IMR-90 (cell line): Measurements from ENCODE around the gene FFAR2. TPM values are rescaled to one million over a fixed set of nuclear protein-coding genes. Genes with fewer than 3 reads are reported as not detected.

Source experiments
- ATAC-seq: fragments of 200-7000 bp; cut with Tn5 transposase; 2 replicates; pipeline ENCODE4 v1.9.1; 2020; ENCODE audit warnings: low read depth, mild to moderate bottlenecking, moderate library complexity
- BruUV-seq: library from RNA; stranded (reverse); fragments of 400-500 nt; replicated peaks from 2 replicates; lab custom pipeline; 2021; lab: Mats Ljungman, UMichigan
- CTCF ChIA-PET: fragments of 300-600 bp; formaldehyde crosslinking; extraction: SDS; loops from one replicate; lab custom pipeline; 2021; ENCODE audit warnings: antibody characterized with exemption; lab: Yijun Ruan, JAX
- POLR2A ChIA-PET: fragments of 300-600 bp; sonication (Branson Sonifier 250); formaldehyde crosslinking; loops from one replicate; lab custom pipeline; 2022; ENCODE audit warnings: antibody characterized with exemption; ENCODE audit not compliant: unreplicated experiment; lab: Charles Lee
- DNase-seq: peaks from one replicate; pipeline ENCODE4 v3.0.0; 2013
- H2AFZ ChIP-seq: replicated peaks from 2 replicates; pipeline ENCODE3; 2013; ENCODE audit warnings: low read length, mild to moderate bottlenecking; ENCODE audit not compliant: poor library complexity
- H2AK5ac ChIP-seq: 2 replicates; pipeline ENCODE4 v1.6.1; 2013; ENCODE audit warnings: low read depth, low read length, inconsistent platforms
- H2AK9ac ChIP-seq: replicated peaks from 2 replicates; pipeline ENCODE3; 2013; ENCODE audit warnings: mild to moderate bottlenecking, low read depth, low read length, moderate library complexity; ENCODE audit not compliant: poor library complexity
- H2BK120ac ChIP-seq: 2 replicates; pipeline ENCODE4 v1.6.1; 2013; ENCODE audit warnings: low read depth, low read length, inconsistent platforms
- H2BK15ac ChIP-seq: 3 replicates; pipeline ENCODE4 v1.6.1; 2013; ENCODE audit warnings: low read depth, low read length, inconsistent platforms
- H2BK20ac ChIP-seq: 2 replicates; pipeline ENCODE4 v1.6.1; 2013; ENCODE audit warnings: low read depth, mild to moderate bottlenecking, inconsistent platforms, low read length, moderate library complexity
- H2BK5ac ChIP-seq: 2 replicates; pipeline ENCODE4 v1.6.1; 2013; ENCODE audit warnings: mild to moderate bottlenecking, low read depth, low read length, inconsistent platforms; ENCODE audit not compliant: poor library complexity, severe bottlenecking
- H3K14ac ChIP-seq: replicated peaks from 2 replicates; pipeline ENCODE4 v1.6.1; 2013; ENCODE audit warnings: low read depth, low read length, inconsistent platforms
- H3K18ac ChIP-seq: 2 replicates; pipeline ENCODE4 v1.6.1; 2013; ENCODE audit warnings: low read depth, low read length, control low read depth
- H3K23ac ChIP-seq: 2 replicates; pipeline ENCODE4 v1.6.1; 2013; ENCODE audit warnings: low read depth, low read length, inconsistent platforms
- H3K27ac ChIP-seq: 2 replicates; pipeline ENCODE4 v1.5.1; 2013; ENCODE audit warnings: mild to moderate bottlenecking, control low read depth, low read length; ENCODE audit not compliant: insufficient read depth
- H3K27me3 ChIP-seq: 2 replicates; pipeline ENCODE4 v1.6.1; 2013; ENCODE audit warnings: low read length; ENCODE audit not compliant: control insufficient read depth, insufficient read depth
- H3K36me3 ChIP-seq: 2 replicates; pipeline ENCODE4 v1.6.1; 2013; ENCODE audit warnings: low read length, mixed read lengths; ENCODE audit not compliant: control insufficient read depth, insufficient read depth
- H3K4ac ChIP-seq: 2 replicates; pipeline ENCODE4 v1.6.1; 2013; ENCODE audit warnings: low read depth, low read length, inconsistent platforms
- H3K4me1 ChIP-seq: 2 replicates; pipeline ENCODE4 v1.6.1; 2013; ENCODE audit warnings: low read length, mixed read lengths; ENCODE audit not compliant: control insufficient read depth, insufficient read depth
- H3K4me2 ChIP-seq: 2 replicates; pipeline ENCODE4 v1.6.1; 2013; ENCODE audit warnings: low read depth, mild to moderate bottlenecking, control low read depth, low read length, moderate library complexity
- H3K4me3 ChIP-seq: 2 replicates; pipeline ENCODE4 v1.5.1; 2013; ENCODE audit warnings: low read depth, mild to moderate bottlenecking, control low read depth, low read length, moderate library complexity; ENCODE audit not compliant: insufficient read depth
- H3K56ac ChIP-seq: 2 replicates; pipeline ENCODE4 v1.6.1; 2013; ENCODE audit warnings: low read length, inconsistent platforms; ENCODE audit not compliant: insufficient read depth; ENCODE audit errors: extremely low read depth
- H3K79me1 ChIP-seq, 2 experiments: 2 replicates each; pipeline ENCODE4 v1.6.1; 2013; ENCODE audit warnings: low read length in 2 of 2, inconsistent platforms in 1 of 2, low read depth in 1 of 2
- H3K9ac ChIP-seq: 2 replicates; pipeline ENCODE4 v1.6.1; 2013; ENCODE audit warnings: low read depth, low read length, control low read depth
- H3K9me1 ChIP-seq: 2 replicates; pipeline ENCODE4 v1.6.1; 2013; ENCODE audit warnings: low read length, inconsistent platforms; ENCODE audit not compliant: insufficient read depth
- H3K9me3 ChIP-seq: 2 replicates; pipeline ENCODE4 v1.6.1; 2013; ENCODE audit warnings: low read length; ENCODE audit not compliant: control insufficient read depth, insufficient read depth
- H4K20me1 ChIP-seq: 2 replicates; pipeline ENCODE4 v1.6.1; 2013; ENCODE audit warnings: low read length, inconsistent platforms; ENCODE audit not compliant: insufficient read depth
- H4K5ac ChIP-seq: 2 replicates; pipeline ENCODE4 v1.6.1; 2013; ENCODE audit warnings: mild to moderate bottlenecking, low read depth, low read length, control low read depth
- H4K8ac ChIP-seq, 2 experiments: 2 replicates each; pipeline ENCODE4 v1.6.1; 2013; ENCODE audit warnings: low read depth in 2 of 2, low read length in 2 of 2, control low read depth in 1 of 2, inconsistent platforms in 1 of 2
- H4K91ac ChIP-seq: 2 replicates; pipeline ENCODE4 v1.6.1; 2013; ENCODE audit warnings: low read depth, low read length, inconsistent platforms; ENCODE audit not compliant: insufficient read depth
- BHLHE40 ChIP-seq: fragments of 150-350 bp; IDR thresholded peaks from 2 replicates; pipeline ENCODE4 v1.6.1; 2016; ENCODE audit warnings: mild to moderate bottlenecking, low read depth, low read length
- CEBPB ChIP-seq: IDR thresholded peaks from 2 replicates; pipeline ENCODE4 v1.6.1; 2012; ENCODE audit warnings: low read depth, low read length, improper control_type of control experiment
- CTCF ChIP-seq: conservative IDR thresholded peaks from 2 replicates; pipeline ENCODE4 v1.5.1; 2012; ENCODE audit warnings: mild to moderate bottlenecking, low read depth, low read length, improper control_type of control experiment
- ELK1 ChIP-seq: fragments of 150-350 bp; IDR thresholded peaks from 2 replicates; pipeline ENCODE4 v1.6.1; 2016; ENCODE audit warnings: low read depth, mild to moderate bottlenecking, low read length, moderate library complexity, borderline replicate concordance
- FOS ChIP-seq: fragments of 150-350 bp; IDR thresholded peaks from 2 replicates; pipeline ENCODE4 v1.6.1; 2016; ENCODE audit warnings: low read depth, low read length
- MAFK ChIP-seq: IDR thresholded peaks from 2 replicates; pipeline ENCODE4 v1.6.1; 2012; ENCODE audit warnings: low read depth, low read length, improper control_type of control experiment
- MAZ ChIP-seq: IDR thresholded peaks from 2 replicates; pipeline ENCODE4 v1.6.1; 2012; ENCODE audit warnings: low read depth, mild to moderate bottlenecking, low read length, improper control_type of control experiment, moderate library complexity, borderline replicate concordance
- MXI1 ChIP-seq: IDR thresholded peaks from 2 replicates; pipeline ENCODE4 v1.6.1; 2012; ENCODE audit warnings: low read depth, mild to moderate bottlenecking, low read length, moderate library complexity, borderline replicate concordance
- NFE2L2 ChIP-seq: fragments of 150-350 bp; IDR thresholded peaks from 2 replicates; pipeline ENCODE4 v1.6.1; 2016; ENCODE audit warnings: low read depth, mild to moderate bottlenecking, low read length
- RCOR1 ChIP-seq: IDR thresholded peaks from 2 replicates; pipeline ENCODE4 v1.6.1; 2012; ENCODE audit warnings: mild to moderate bottlenecking, low read length, improper control_type of control experiment; ENCODE audit not compliant: insufficient replicate concordance
- RFX5 ChIP-seq: IDR thresholded peaks from 2 replicates; pipeline ENCODE4 v1.8.0; 2012; ENCODE audit warnings: low read depth, mild to moderate bottlenecking, low read length, moderate library complexity
- SMC3 ChIP-seq: fragments of 150-350 bp; IDR thresholded peaks from 2 replicates; pipeline ENCODE4 v1.6.1; 2016; ENCODE audit warnings: low read depth, mild to moderate bottlenecking, antibody characterized with exemption, low read length, moderate library complexity
- WGBS, 2 experiments: methylation state at CpG; one replicate each; pipeline versions ENCODE4 v1.1.5 to v1.1.7; 2013; ENCODE audit warnings: missing lambda C conversion rate in 2 of 2; ENCODE audit not compliant: insufficient read length in 1 of 2; ENCODE audit errors: extremely low coverage in 2 of 2; 5-methylcytosine and 5-hydroxymethylcytosine counted together
- dilution Hi-C: fragments of 300-500 bp; cut with HindIII; formaldehyde crosslinking; loops from one replicate; pipeline ENCODE4 v1.14.3; 2018; ENCODE audit warnings: low sequenced_read_pairs; ENCODE audit not compliant: unreplicated experiment
- in situ Hi-C: fragments of 300-500 bp; cut with MboI; formaldehyde crosslinking; loops from 3 replicates; pipeline ENCODE4 v1.14.3; 2019; ENCODE audit warnings: low sequenced_read_pairs, inconsistent platforms, mixed read lengths
- intact Hi-C: fragments of 100-400 bp; cut with micrococcal nuclease; formaldehyde crosslinking; loops from 2 replicates; pipeline ENCODE4 v1.10.0; 2022
- polyA plus RNA-seq, 3 experiments: library from polyadenylated mRNA; depleted of rRNA; stranded (reverse); fragments of >200 nt; gene quantifications; 2 replicates each; pipeline ENCODE4 v1.2.3, GENCODE V29; 2012; ENCODE audit warnings: low replicate concordance in 1 of 3
- total RNA-seq: library from RNA; depleted of rRNA; stranded (reverse); fragments of >200 nt; gene quantifications from 2 replicates; pipeline ENCODE4 v1.2.3, GENCODE V29; 2012

The FFAR2 gene
- total and polyA plus RNA-seq, 2 of the 4 experiments (the other 2 are of a cell fraction): not detected

- H3K4me1 ChIP-seq: no peaks in the 10 kb centered on the region
- H2AK9ac ChIP-seq: no peak overlapping the region
- H3K23ac ChIP-seq: no peak overlapping the region
- TF ChIP-seq ELK1 (no peak), NFE2L2 (no peak), SMC3 (no peak), BHLHE40 (no peak), RCOR1 (no peak), MAFK (no peak), RFX5 (no peak), MAZ (no peak), CEBPB (no peak), FOS (no peak), MXI1 (no peak), CTCF (no peak)
- no peak overlapping the region for H2AK5ac ChIP-seq
- H2BK20ac ChIP-seq: no peak overlapping the region
- H4K20me1 ChIP-seq: no peaks in the 10 kb centered on the region
- POLR2A ChIA-PET: no interaction called here
- no peak overlapping the region for H4K8ac ChIP-seq
- no peak overlapping the region for H2BK120ac ChIP-seq
- dilution Hi-C loops (no loop called here), in situ Hi-C loops (no loop called here), intact Hi-C loops (no loop called here)
- H3K4ac ChIP-seq: no peak overlapping the region
- CTCF ChIA-PET: no interaction called here
- H3K9me3 ChIP-seq: no peaks in the 10 kb centered on the region
- no peak overlapping the region for H3K14ac ChIP-seq
- no peak overlapping the region for H2BK5ac ChIP-seq
- peaks cover 6% of the 10 kb centered on the region; the same call in 1 of the 2 replicates for H3K27me3 ChIP-seq
- H4K91ac ChIP-seq: no peak overlapping the region
- H3K9me1 ChIP-seq: no peaks in the 10 kb centered on the region
- WGBS, 2 experiments: 51% methylated on average over 5 of the region's 7 CpGs; no CpG with 5 or more reads in 1 of the 2 experiments
- ATAC-seq (no peak), DNase-seq (no peak)
- H3K9ac ChIP-seq: no peak overlapping the region
- H3K79me1 ChIP-seq: no peaks in the 10 kb centered on the region
- H3K56ac ChIP-seq: no peak overlapping the region
- no peak overlapping the region for H2BK15ac ChIP-seq
- H3K27ac ChIP-seq: no peak overlapping the region
- BruUV-seq: no TSS peak
- H2AFZ ChIP-seq: no peak overlapping the region
- no peak overlapping the region for H3K4me3 ChIP-seq
- no peak overlapping the region for H4K5ac ChIP-seq
- H3K36me3 ChIP-seq: no peaks in the 10 kb centered on the region
- no peak overlapping the region for H3K18ac ChIP-seq
- no peak overlapping the region for H3K4me2 ChIP-seq
Measured at GRCh38 chr19:35416331-35416730, 31.7 kb upstream of the FFAR2 start.
